MM.1S (cell line): ENCODE data around the gene NUDT8.

Experiments used
- CTCF ChIP-seq: fragments of 300-600 bp; sonication (generic); IDR thresholded peaks from 2 replicates; pipeline ENCODE4 v1.5.1; 2016; ENCODE audit warnings: antibody characterized with exemption, low read length, mixed read lengths
- EZH2 ChIP-seq: fragments of 300-600 bp; sonication (generic); optimal IDR thresholded peaks from 2 replicates; pipeline ENCODE3; 2017; ENCODE audit warnings: low read depth, mild to moderate bottlenecking, antibody characterized with exemption, low read length, mixed read lengths

GRCh38 chr11:67583247-67584204 lies 46.2 kb downstream of the NUDT8 start, which contains the start of gene GSTP1:
- TF ChIP-seq CTCF (peak; percentile 56), EZH2 (no peak)
